ENCODE measurements around the gene ALLC.
"Not testable (repeated sequence)": the region's sequence is repeated elsewhere in the genome, so short reads cannot be mapped to it uniquely, and the experiment has no call there.

The ALLC gene

DNA sequence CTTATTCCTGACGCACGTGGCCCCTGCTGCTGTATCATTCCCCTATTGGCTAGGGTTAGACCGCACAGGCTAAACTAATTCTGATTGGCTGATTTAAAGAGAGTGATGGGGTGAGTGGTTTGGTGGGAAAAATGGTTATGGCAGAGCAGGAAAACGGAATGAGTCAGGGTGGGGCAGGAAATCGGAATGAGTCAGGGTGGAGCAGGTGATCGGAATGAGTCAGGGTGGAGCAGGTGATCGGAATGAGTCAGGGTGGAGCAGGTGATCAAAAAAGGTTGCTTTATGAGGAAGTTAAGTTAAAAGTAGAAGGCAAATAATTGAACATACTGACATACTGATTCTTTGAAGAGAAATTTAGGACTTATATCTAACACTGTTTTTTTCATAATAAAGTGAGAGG lies 2.6 kb downstream of the ALLC start:
- not testable (repeated sequence) for H3K27me3 ChIP-seq (ENCODE audit: control insufficient read depth, insufficient read depth, low read length); H3K9me3 ChIP-seq (ENCODE audit: control insufficient read depth, insufficient read depth, low read length); H3K4me3 ChIP-seq (ENCODE audit: low read depth, low read length); H3K36me3 ChIP-seq (ENCODE audit: control insufficient read depth, insufficient read depth, low read length); H3K9ac ChIP-seq (ENCODE audit: low read depth, low read length); H3K27ac ChIP-seq (ENCODE audit: low read depth, low read length)
- H3K4me1 ChIP-seq (ENCODE audit: control insufficient read depth, insufficient read depth, low read length) = peaks cover 17% of the 10 kb centered on the region

DNA sequence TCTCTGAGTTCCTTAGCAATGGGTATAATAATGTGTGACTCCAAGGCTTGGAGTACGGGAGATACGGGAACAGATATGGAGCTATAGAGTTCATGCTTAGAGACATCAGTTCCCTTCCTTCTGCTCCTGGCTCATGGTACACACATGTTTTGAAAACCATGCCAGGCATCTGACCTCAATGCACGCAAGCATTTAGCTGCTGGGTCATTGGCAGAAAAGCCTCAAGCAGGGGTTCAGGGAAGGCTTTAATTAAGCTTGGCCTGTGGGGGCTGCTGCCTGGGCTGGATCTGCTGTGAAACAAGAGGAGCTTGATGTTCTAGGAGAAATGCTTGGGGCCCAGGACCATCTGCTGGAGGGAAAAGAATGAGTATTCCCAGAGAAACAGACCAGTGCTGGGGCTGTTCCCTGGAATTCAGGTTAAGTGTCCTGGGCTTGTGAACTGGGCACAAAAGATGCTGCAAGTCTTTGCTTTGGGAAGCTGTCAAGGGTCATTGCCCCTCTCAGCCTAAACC lies 3.2 kb downstream of the ALLC start:
- Histone ChIP-seq H3K4me3 (ENCODE audit: low read depth, low read length) (no peak overlapping the region), H3K27me3 (ENCODE audit: control insufficient read depth, insufficient read depth, low read length) (no peaks in the 10 kb centered on the region), H3K36me3 (ENCODE audit: control insufficient read depth, insufficient read depth, low read length) (no peaks in the 10 kb centered on the region), H3K9me3 (ENCODE audit: control insufficient read depth, insufficient read depth, low read length) (no peaks in the 10 kb centered on the region), H3K9ac (ENCODE audit: low read depth, low read length) (no peak overlapping the region), H3K27ac (ENCODE audit: low read depth, low read length) (no peak overlapping the region), H3K4me1 (ENCODE audit: control insufficient read depth, insufficient read depth, low read length) (peaks cover 17% of the 10 kb centered on the region)

DNA sequence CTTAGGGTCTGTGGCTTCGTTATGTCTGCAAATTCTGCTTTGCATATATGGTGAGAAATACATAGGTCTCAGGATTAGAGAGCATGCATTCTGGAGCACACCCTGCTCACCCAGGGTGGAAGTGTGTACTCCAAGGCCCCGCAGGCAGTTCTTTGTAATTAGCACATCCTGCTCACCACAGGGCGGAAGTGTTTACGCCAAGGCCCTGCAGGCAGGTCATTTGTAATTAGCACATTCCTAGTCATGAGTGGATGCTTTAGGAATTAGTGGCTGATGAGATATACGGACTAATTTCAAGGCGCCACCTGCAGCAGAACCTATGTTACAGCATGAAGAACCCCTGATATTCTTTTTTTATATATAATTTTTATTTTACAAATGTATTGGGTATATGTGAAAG lies 4.2 kb downstream of the ALLC start:
- Histone ChIP-seq H3K36me3 (ENCODE audit: control insufficient read depth, insufficient read depth, low read length) (no peaks in the 10 kb centered on the region), H3K9ac (ENCODE audit: low read depth, low read length) (no peak overlapping the region), H3K27me3 (ENCODE audit: control insufficient read depth, insufficient read depth, low read length) (no peaks in the 10 kb centered on the region), H3K4me3 (ENCODE audit: low read depth, low read length) (no peak overlapping the region), H3K9me3 (ENCODE audit: control insufficient read depth, insufficient read depth, low read length) (no peaks in the 10 kb centered on the region), H3K27ac (ENCODE audit: low read depth, low read length) (peak overlapping the region; percentile 39), H3K4me1 (ENCODE audit: control insufficient read depth, insufficient read depth, low read length) (peaks cover 12% of the 10 kb centered on the region)

DNA sequence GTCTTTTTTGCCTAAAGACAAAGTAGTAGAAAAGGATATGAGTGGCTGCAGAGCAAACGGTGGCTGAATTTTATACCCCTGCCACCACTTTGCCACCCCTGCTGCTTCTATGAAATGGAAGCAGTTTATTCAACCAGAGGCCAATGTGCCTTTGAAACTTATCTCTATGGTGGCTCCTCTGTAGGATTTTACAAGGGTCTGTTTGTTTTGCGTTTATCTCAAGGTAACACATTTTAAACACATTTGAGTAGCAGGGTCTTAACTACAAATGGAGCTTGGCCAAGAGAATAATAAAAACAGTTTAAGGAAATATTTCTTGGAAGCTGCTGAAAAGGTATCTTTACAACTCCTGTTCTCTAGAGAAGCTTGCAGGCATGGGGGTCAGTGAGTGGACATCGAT lies 6.1 kb downstream of the ALLC start:
- Histone ChIP-seq H3K4me1 (ENCODE audit: control insufficient read depth, insufficient read depth, low read length) (peaks cover 6% of the 10 kb centered on the region), H3K36me3 (ENCODE audit: control insufficient read depth, insufficient read depth, low read length) (no peaks in the 10 kb centered on the region), H3K9me3 (ENCODE audit: control insufficient read depth, insufficient read depth, low read length) (no peaks in the 10 kb centered on the region), H3K9ac (ENCODE audit: low read depth, low read length) (no peak overlapping the region), H3K27me3 (ENCODE audit: control insufficient read depth, insufficient read depth, low read length) (no peaks in the 10 kb centered on the region), H3K4me3 (ENCODE audit: low read depth, low read length) (no peak overlapping the region), H3K27ac (ENCODE audit: low read depth, low read length) (no peak overlapping the region)

DNA sequence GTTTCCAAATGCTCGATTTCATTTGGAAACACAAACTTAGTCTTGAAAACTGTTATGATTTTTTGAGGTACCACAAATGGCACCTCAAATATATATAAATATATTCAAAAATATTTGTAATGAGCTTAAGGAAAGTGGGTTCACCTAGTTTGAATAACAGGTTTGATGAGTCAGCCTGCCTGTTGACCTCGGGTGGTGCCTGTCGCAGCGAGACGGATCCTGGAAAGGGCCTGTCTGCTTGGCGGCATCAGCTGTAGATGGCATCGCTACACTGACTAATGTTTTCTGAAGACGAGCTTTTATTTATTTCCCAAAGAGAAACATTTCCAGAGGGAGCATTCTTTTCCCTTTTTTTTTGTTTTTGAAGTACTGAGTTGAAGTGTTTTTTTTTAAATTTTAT lies 6.9 kb downstream of the ALLC start:
- Histone ChIP-seq H3K9ac (ENCODE audit: low read depth, low read length) (no peak overlapping the region), H3K27me3 (ENCODE audit: control insufficient read depth, insufficient read depth, low read length) (no peaks in the 10 kb centered on the region), H3K4me1 (ENCODE audit: control insufficient read depth, insufficient read depth, low read length) (peaks cover 4% of the 10 kb centered on the region), H3K27ac (ENCODE audit: low read depth, low read length) (no peak overlapping the region), H3K4me3 (ENCODE audit: low read depth, low read length) (no peak overlapping the region), H3K9me3 (ENCODE audit: control insufficient read depth, insufficient read depth, low read length) (no peaks in the 10 kb centered on the region), H3K36me3 (ENCODE audit: control insufficient read depth, insufficient read depth, low read length) (no peaks in the 10 kb centered on the region)

DNA sequence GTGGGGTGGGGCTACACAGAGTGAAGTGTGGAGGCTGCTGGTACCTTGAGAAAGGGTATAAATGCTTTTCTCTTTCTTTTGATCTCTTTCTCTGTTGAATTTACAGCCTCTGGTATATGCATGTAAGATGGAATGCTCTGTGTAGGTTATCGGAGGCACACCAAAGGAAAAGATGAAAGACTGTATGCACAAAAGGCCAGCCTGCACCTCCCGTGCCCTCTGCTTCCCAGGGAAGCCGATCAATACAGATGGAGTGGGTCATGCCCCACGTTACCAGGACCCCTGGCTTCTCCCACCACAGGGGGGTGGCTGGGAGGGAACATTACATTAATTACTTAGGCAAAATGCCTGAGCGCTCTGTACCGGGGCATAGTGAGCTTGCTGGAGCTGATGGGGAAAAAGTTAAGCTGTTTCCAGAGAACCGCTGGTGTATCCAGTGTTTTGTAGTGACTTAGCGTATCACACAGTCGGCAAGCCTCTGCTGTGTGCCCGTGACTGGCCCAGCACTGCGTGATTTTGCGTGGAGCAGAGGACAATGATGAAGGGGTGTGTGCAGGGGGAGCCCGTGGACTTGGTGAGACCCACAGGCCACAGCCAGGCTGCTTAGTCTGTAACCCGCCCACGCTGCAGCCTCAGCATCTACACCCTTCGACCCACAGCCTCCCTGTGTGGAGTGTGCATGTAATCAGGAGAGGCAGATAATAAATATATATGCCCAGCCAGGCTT lies 8.0 kb downstream of the ALLC start:
- no peak overlapping the region for H3K27ac ChIP-seq (ENCODE audit: low read depth, low read length)
- H3K9ac ChIP-seq (ENCODE audit: low read depth, low read length) = no peak overlapping the region
- H3K4me3 ChIP-seq (ENCODE audit: low read depth, low read length) = no peak overlapping the region
- no peaks in the 10 kb centered on the region for H3K27me3 ChIP-seq (ENCODE audit: control insufficient read depth, insufficient read depth, low read length)
- no peaks in the 10 kb centered on the region for H3K9me3 ChIP-seq (ENCODE audit: control insufficient read depth, insufficient read depth, low read length)
- H3K4me1 ChIP-seq (ENCODE audit: control insufficient read depth, insufficient read depth, low read length) = peaks cover 4% of the 10 kb centered on the region
- H3K36me3 ChIP-seq (ENCODE audit: control insufficient read depth, insufficient read depth, low read length) = no peaks in the 10 kb centered on the region

DNA sequence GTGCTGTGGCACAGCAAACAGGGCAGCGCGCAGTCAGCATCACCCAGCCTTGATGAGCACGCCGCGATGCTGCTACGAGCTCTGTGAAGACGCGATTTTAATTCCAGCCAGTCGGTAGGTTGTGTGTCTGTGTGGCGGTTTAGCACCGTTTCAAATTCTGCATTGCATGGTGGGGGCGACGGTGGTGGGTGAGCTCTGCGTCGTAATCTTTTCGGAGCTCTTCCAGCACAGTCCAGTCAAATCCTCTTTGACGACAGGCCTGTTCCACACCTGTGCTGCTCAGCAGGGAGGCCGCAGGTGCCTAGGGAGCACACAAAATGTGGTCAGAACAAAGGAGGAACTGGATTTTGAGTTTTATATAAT lies 8.6 kb downstream of the ALLC start:
- Histone ChIP-seq H3K4me3 (ENCODE audit: low read depth, low read length) (no peak overlapping the region), H3K9me3 (ENCODE audit: control insufficient read depth, insufficient read depth, low read length) (no peaks in the 10 kb centered on the region), H3K36me3 (ENCODE audit: control insufficient read depth, insufficient read depth, low read length) (no peaks in the 10 kb centered on the region), H3K9ac (ENCODE audit: low read depth, low read length) (no peak overlapping the region), H3K4me1 (ENCODE audit: control insufficient read depth, insufficient read depth, low read length) (peaks cover 4% of the 10 kb centered on the region), H3K27me3 (ENCODE audit: control insufficient read depth, insufficient read depth, low read length) (no peaks in the 10 kb centered on the region), H3K27ac (ENCODE audit: low read depth, low read length) (no peak overlapping the region)

DNA sequence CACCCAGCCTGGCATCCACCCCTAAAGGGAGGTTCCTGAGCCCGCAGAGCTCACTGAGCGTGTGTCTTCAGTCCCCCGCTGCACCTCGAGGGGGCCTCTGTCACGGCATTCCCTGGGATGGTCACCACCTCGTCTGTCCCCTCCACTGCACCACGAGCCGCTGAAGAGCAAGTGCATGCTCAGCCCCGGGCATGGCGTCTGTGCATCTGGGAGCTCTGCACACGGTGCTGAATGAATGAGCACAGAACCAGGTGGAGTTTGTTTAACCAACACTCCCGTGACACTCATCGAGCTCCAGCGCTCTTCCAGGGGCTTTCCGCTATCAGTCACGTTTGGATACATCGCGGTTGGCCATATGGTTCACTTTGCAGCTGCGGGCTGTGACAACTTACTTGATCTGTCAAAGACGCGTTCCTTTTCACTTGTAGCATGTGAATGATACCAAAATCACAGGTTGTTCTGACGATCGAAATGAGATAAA lies 9.2 kb downstream of the ALLC start:
- Histone ChIP-seq H3K9me3 (ENCODE audit: control insufficient read depth, insufficient read depth, low read length) (no peaks in the 10 kb centered on the region), H3K4me3 (ENCODE audit: low read depth, low read length) (no peak overlapping the region), H3K36me3 (ENCODE audit: control insufficient read depth, insufficient read depth, low read length) (no peaks in the 10 kb centered on the region), H3K9ac (ENCODE audit: low read depth, low read length) (no peak overlapping the region), H3K27me3 (ENCODE audit: control insufficient read depth, insufficient read depth, low read length) (no peaks in the 10 kb centered on the region), H3K4me1 (ENCODE audit: control insufficient read depth, insufficient read depth, low read length) (no peaks in the 10 kb centered on the region), H3K27ac (ENCODE audit: low read depth, low read length) (no peak overlapping the region)

DNA sequence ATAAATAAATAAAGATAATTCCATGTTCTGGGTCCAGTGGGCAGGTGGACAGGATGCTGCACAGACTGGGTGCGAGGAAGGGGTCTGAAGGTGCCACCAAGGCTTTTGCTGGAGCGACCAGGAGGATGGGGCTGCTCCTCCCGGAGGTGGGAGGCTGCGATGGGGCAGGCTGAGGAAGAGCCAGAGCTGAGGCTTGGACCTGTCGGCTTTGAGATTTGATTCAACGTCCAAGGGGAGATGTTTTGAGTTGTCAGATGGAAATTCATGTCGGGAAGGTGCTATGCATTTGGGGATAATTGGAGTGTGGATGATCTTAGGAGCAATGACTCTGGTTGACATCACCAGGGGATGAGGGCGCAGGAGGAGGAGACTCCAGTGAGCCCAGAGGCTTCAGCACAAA lies 11.7 kb downstream of the ALLC start:
- Histone ChIP-seq H3K9me3 (ENCODE audit: control insufficient read depth, insufficient read depth, low read length) (no peaks in the 10 kb centered on the region), H3K4me1 (ENCODE audit: control insufficient read depth, insufficient read depth, low read length) (no peaks in the 10 kb centered on the region), H3K27ac (ENCODE audit: low read depth, low read length) (no peak overlapping the region), H3K4me3 (ENCODE audit: low read depth, low read length) (no peak overlapping the region), H3K9ac (ENCODE audit: low read depth, low read length) (no peak overlapping the region), H3K36me3 (ENCODE audit: control insufficient read depth, insufficient read depth, low read length) (no peaks in the 10 kb centered on the region), H3K27me3 (ENCODE audit: control insufficient read depth, insufficient read depth, low read length) (no peaks in the 10 kb centered on the region)

DNA sequence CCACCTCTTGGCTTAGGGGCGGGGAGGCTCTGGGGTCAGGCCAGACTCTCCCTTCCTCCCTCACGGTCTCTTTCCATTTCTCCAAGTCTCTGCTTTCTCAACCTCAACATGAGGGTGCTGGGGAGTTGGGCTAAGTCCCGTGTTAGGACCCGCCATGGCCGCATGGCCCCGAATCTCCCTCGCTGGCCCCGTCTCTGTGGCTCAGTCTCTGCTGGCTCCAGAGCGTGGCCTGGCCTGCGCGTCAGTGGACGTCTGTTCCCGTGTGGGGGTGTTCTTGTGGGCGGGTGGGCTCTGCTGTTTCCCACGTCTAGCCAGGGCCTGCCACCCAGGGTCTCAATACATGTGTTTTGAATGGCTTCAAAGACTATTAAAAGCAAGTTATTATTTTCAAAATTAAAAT lies 12.4 kb downstream of the ALLC start:
- Histone ChIP-seq H3K9me3 (ENCODE audit: control insufficient read depth, insufficient read depth, low read length) (no peaks in the 10 kb centered on the region), H3K27ac (ENCODE audit: low read depth, low read length) (no peak overlapping the region), H3K36me3 (ENCODE audit: control insufficient read depth, insufficient read depth, low read length) (no peaks in the 10 kb centered on the region), H3K9ac (ENCODE audit: low read depth, low read length) (no peak overlapping the region), H3K27me3 (ENCODE audit: control insufficient read depth, insufficient read depth, low read length) (no peaks in the 10 kb centered on the region), H3K4me1 (ENCODE audit: control insufficient read depth, insufficient read depth, low read length) (no peaks in the 10 kb centered on the region), H3K4me3 (ENCODE audit: low read depth, low read length) (no peak overlapping the region)

DNA sequence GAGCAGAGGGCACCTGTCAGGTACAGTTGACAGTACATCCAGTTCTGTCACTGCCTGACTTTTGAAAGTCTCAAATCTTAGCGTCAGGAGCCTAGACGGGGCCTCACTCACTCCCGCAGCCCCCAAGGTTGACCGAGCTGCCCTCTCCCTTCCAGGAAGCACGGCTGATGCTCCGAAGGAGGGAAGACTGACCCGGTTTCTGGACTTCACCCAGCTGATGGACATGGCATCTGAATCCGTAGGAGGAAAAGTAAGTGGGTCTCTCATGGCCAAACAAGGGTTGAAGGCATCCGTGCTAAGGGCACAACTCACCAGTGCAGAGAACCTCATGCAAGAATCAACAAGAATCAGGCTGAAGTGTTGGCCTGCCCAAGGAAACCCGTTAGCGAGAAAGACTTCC lies 12.9 kb downstream of the ALLC start:
- H3K27ac ChIP-seq (ENCODE audit: low read depth, low read length) = no peak overlapping the region
- H3K9me3 ChIP-seq (ENCODE audit: control insufficient read depth, insufficient read depth, low read length) = no peaks in the 10 kb centered on the region
- H3K4me3 ChIP-seq (ENCODE audit: low read depth, low read length) = no peak overlapping the region
- no peaks in the 10 kb centered on the region for H3K36me3 ChIP-seq (ENCODE audit: control insufficient read depth, insufficient read depth, low read length)
- H3K27me3 ChIP-seq (ENCODE audit: control insufficient read depth, insufficient read depth, low read length) = no peaks in the 10 kb centered on the region
- no peak overlapping the region for H3K9ac ChIP-seq (ENCODE audit: low read depth, low read length)
- no peaks in the 10 kb centered on the region for H3K4me1 ChIP-seq (ENCODE audit: control insufficient read depth, insufficient read depth, low read length)
